ENCODE measurements around the gene LCN10.
"Not testable (repeated sequence)": the region's sequence is repeated elsewhere in the genome, so short reads cannot be mapped to it uniquely, and the experiment has no call there.

Gene LCN10

DNA sequence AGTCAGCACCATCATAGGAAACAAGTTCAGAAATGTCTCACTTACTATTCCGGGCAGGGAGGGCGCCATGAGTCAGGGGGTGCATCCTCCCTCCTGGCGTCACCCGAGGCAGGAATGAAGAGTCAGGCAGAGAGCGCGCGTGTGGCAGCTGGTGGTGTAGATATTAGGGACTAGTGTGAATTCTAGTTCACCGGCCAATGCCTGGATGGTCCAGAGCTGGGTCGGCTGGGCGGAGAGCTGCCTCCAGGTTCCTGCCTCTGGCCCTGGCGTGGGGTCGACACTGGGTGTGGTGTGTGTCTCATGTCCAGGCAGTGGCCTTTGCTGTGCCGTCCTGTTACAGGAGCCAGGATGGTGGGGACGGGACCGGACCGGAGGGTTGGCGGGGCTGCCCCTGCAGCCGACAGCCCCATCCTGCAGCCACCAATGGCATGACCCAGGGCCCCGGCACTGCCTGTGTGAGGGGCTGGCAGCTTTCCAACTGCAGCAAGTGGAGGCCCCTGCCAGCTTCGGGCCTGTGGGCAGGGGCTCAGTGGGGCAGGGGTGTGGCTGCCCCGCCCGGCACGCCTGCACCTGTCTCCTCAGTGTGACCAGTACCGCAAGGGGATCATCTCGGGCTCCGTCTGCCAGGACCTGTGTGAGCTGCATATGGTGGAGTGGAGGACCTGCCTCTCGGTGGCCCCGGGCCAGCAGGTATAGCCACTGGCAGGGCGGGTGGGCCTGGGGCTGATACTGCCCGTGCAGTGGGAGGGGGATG, 21.2 kb downstream of the LCN10 start:
- in situ Hi-C loops (cut with MboI; ENCODE audit: low sequenced_read_pairs), result no loop called here

DNA sequence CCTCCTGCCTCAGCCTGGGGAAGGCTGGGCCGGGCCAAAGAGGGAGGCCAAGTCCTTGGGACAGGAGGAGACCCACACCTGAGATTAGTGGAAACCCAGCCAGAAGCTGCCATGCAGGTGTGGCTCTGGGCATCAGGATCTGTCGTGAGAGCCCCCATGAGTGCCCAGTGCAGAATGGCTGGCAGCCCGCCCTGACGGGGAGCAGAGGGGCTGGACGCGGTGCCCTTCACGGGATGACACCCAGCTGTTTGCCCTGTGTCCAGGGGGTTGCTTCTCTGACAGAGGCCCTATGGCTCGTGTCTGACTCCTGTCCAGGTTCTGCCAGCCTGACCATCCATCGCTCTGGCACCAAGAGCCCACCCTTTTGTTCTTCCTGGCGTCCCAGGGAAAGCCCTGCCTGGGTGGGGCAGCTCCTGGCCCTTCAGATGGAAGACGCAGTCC, 21.8 kb downstream of the LCN10 start:
- in situ Hi-C loops (cut with MboI; ENCODE audit: low sequenced_read_pairs), result no loop called here

DNA sequence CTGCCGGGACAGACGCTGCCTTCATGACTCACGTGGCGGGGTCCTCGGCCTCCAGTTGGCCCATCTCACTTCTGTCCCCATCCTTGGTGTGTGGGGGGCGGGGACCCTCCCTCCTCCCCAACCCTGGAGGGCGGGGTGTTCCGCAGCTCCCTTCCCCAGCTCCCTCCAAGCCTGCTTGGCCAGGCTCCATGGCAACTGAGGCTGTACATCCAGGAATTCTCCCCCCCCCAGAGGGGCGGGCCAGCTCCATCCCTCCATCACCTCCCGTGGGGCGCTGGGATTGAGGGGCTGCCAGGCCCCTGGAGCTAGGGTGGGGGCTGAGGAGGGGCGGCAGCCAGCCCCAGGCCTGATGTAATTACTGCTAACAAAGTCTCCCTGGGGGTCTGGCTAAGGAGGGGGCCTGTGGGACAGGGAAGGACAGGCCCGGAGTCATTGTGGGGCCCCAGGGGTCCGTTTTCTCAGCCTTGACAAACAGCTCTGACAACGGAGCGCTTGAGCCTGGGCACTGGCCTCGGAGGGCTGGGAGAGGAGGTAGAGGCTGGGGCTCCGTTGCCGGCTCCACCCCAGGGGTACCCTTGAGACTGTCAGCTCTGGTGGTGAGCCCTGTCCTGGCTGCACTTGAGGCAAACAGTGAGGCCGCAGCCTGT, 22.4 kb downstream of the LCN10 start:
- in situ Hi-C loops (cut with MboI; ENCODE audit: low sequenced_read_pairs), result no loop called here

DNA sequence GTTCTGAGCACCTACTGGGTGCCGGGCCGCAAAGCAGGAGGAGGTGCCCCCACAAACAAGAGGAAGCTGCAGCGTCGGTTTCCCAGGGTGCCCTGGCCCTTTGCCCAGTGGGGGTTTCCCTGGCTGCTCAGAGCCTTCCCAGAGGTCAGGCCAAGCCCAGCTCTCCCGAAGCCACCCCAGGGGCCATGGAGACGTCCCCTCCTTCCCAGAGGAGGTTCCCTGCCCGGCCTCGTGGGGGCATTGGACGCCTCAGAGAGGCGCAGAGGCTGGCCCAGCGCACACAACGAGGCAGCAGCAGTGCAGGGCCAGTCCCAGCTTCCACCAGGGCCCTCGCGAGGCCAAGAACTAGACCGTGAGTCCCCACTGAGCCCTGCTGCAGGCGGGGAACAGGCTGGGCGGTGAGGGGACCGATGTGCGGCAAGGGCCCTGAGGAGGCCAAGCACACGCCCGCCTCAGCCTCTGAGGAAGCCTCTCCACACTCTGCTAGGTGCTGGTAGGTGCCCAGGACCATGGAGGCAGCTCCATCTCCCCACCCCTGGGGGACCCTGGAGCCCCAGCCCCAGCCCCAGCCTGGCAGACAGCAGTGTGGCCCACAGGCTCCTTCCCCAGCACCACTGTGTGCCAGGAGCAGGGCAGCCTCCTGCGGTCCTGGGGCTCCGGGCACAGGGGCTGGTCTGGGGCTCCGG, 23.4 kb downstream of the LCN10 start:
- in situ Hi-C loops (cut with MboI; ENCODE audit: low sequenced_read_pairs), result no loop called here

DNA sequence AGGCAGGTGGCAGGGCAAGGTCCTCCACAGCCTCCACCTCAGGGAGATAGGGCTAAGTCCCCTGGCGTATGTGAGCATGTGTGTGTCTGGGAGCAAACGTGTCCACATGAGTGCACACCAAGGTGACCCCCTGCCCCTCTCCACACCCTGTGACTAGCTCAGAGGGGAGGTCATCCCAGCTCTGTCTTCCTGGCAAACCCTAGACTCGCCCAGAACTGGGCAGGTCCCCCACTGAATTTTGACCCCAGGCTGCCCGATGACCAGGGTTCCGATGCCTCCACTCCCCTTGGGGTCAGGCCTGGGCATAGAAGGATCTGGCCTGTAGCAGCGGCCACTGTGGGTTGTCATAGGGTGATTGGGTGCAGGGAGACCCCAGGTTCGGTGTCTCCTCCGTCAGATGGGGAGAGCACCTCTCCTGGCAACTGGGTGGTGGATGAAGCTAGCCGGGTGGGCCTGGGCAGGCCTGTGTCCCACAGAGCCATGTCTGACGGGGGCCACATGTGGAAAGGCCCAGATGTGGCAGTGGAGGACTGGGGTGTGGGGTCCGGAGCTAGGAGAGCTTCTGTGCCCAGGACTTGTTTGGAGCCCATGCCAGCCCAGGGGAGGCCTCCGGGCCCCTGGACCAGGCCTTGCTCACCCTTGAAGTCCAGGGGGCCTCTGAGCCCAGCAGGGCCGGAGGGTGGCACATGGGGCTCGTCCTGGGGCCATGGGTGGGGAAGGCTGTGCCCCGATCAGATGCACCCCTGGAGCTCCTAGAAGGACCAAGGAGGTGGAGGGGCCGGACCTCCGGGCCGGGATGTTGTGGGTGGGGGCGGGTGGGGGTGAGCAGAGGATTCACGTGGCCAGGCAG, 24.2 kb downstream of the LCN10 start:
- in situ Hi-C loops (cut with MboI; ENCODE audit: low sequenced_read_pairs), result no loop called here

DNA sequence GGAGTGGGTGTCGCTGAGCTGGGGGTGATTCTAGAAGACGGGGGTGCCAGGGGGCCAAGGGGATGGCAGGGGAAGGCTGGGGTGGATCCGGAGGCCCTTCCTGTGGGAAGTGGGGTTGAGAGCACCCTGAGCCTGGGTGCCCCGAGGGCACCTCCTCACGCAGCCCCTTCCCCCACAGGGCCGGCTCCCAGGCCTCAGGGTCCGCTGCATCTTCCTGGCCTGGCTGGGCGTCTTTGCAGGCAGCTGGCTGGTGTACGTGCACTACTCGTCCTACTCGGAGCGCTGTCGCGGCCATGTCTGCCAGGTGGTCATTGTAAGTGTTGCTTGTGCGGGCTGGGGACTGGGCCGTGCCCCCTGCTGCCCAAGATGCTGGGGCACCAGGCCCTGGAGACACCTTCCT, 25.3 kb downstream of the LCN10 start:
- in situ Hi-C loops (cut with MboI; ENCODE audit: low sequenced_read_pairs), result no loop called here

DNA sequence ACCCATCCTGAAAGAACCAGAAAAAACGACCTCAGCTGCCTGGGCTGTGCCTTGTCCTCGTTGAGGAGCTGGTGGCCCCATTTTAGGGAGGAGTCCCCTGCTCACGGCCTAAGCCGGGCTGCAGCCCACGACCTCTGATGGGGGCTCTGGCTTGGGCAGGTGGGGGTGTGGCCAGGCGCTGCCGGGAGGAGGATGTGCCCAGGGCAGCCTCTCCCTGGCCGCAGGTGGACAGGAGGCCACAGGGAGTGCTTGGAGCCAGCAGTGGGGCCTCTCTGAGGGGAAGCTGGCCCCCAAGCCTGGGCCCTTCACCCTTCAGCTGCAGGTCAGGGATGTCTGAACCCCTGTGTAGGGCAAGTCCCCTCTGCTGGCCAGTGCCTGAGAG, 27.9 kb downstream of the LCN10 start:
- in situ Hi-C loops (cut with MboI; ENCODE audit: low sequenced_read_pairs), result no loop called here

DNA sequence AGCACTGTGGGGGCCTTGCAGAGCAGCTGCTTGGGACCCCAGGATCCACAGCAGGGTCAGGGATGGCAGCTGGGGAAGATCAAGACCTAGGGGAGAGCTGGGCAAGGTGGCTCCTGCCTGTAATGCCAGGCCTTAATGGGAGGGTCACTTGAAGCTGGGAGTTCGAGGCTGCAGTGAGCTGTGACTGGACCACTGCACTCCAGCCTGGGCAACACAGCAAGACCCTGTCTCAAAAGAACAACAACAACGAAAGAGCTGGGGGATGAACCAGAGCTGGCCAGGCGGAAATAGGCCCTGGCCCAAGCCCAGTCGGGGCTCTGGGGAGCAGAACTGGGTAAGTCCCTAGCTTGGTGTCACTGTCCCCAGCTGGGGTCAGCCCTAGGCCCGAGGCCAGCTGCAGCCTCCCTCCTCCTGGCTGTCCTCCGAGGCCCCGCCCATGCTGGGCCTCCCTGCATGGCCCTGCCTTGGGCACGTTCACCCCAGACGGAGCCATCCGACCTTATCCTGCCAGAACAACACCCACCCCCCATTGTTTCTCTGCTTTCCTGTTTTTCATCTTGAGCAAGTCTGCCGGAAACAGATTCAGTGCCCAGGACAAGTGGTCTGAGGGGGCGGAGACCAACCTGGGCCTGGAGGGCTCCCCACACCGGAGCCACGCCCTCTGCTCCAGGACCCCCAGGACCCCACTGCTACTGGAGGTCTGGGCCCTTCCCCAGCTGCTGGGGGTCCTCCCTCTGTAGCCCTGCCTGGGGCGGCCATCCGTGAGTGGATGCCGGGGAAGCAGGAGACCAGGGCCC, 28.4 kb downstream of the LCN10 start:
- in situ Hi-C loops (cut with MboI; ENCODE audit: low sequenced_read_pairs), result no loop called here

DNA sequence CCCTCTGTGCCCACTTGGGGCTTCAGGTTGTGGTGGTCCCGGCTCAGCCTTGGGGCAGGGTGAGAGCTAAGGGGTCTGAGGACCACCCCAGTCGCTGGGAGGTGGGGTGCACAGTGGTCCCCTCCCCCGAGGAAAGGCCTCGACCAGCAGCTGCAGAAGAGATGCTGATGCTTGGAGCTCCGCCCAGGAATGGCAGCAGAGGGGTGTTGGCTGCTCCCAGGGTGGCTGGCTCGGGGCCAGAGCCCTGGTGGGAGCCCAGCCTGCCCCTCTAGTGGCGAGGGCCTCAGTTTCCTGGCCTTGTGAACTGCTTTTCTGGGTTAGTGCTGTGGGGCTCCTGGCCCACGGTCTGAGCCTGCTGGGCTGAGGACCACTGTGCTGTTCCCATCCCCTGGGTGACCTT, 29.2 kb downstream of the LCN10 start:
- in situ Hi-C loops (cut with MboI; ENCODE audit: low sequenced_read_pairs), result no loop called here

DNA sequence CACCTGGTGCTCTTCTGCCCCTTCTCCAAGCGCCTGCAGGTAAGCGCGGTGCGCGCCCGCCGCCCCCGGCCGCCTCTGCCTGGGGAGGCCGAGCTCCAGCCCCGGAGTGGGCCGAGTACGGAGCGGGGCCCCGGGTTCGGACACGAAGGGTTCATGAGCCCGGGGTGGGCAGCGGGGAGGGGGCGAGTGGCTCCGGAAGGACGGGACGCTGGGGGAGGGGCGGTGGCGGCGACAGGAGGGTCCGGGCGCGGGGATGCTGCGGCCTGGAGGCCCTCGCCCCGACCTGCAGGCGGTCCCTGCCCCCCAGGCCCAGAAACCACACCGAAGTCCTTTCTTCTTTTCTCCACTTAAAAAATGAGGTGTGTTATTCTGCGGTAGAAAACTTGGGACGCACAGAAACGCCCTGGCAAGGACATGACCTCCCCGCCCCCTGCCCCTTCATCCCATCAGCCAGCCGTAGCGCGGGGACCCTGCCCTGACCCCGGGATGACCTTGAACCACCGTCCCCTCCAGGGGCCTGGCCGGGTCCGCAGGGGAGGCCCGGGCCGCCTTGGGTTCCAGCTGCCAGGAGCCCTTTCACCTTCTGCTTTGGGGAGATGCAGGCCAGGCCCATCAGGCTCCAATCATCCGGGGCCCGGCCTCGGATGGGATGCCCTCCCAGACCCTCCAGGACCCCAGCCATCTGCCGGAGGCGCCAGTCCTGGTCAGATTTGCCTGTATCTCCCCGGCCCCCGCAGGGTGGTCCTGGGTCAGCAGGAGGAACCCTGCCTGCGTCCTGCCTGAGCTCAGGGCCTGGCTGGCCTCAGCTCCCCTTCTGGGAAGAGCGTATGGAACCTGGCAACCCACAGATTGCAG, 29.8 kb downstream of the LCN10 start:
- in situ Hi-C loops (cut with MboI; ENCODE audit: low sequenced_read_pairs), result no loop called here

DNA sequence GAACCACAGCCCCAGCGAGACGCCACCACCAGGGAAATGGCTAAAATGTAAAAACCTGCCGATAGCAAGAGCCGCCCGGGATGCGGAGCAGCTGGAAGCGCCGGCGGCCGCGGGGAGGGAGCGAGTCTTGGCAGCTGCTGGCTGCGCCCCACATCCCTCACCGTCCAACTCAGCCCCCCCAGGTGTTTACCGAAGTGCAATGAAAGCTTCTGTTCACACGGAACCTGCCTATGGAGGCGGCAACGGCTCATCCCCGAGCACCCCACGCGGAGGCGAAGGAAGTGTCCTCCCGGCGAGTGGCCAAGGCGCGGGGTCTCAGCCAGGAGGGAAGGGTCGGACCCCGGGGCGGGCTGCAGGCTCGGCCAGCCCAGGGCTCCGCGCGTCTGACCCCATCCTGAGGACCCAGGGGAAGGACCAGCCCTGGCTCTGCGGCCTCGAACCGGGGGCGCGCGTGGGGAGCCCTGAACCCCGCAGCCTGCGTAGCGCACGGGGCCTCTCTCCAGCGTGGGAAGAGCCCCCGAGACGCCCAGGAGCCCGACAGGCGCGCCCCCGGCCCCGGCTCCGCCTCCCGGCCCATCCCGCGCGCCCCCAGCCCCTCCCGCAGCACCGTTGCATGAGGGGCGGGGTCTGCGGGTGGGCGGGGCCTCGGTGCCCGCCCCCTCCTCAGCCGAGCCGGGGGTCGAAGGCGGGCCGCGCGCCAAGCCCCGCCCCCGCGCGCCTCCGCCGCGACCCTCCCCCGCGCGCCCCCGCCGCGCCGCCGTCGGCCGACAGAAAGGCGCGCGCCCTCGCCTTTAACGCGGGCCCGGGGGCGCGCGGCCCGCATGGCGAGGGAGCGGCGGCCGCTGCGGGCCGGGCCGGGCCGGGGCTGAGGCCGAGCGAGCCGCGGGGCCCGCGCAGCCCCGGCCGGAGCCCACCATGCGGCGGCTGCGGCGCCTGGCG, 30.7 kb downstream of the LCN10 start, which contains the start of gene DIPK1B:
Gene DIPK1B, plus strand, starts transcription at position 822 of the 939 bp plus-strand sequence. Its CDS starts 94 bp downstream, at position 916.
- in situ Hi-C loops (cut with MboI; ENCODE audit: low sequenced_read_pairs), result no loop called here

DNA sequence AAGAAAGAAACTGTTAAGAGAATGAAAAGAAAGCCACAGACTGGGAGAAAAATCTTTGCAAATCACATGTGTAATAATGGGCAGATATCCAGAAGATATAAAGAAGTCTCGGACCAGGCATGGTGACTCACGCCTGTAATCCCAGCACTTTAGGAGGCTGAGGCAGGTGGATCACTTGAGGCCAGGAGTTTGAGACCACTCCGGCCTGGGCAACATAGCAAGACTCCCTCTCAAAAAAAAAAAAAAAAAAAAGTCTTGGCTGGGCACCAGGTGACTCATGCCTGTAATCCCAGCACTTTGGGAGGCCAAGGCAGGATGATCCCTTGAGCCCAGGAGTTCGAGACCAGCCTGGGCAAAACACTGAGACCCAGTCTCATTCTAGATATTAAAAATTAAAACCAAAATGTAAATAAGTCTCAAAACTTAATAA, 31.5 kb downstream of the LCN10 start:
- in situ Hi-C loops (cut with MboI; ENCODE audit: low sequenced_read_pairs), result not testable (repeated sequence)

DNA sequence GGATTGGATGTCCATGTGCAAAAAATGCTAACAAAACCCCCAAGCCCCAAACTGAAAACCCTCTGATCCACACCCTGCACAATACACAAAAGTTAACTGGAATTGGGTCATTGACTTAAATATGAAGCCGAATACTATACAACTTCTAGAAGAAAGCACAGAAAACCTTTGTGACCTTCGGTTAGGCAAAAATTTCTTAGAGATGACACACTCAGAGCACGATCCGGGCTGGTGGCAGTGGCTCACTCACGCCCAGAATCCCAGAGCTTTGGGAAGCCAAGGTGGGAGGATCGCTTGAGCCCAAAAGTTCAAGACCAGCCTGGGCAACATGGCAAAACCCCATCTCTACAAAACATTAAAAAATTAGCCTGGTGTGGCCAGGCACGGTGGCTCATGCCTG, 32.2 kb downstream of the LCN10 start:
- in situ Hi-C loops (cut with MboI; ENCODE audit: low sequenced_read_pairs), result no loop called here

DNA sequence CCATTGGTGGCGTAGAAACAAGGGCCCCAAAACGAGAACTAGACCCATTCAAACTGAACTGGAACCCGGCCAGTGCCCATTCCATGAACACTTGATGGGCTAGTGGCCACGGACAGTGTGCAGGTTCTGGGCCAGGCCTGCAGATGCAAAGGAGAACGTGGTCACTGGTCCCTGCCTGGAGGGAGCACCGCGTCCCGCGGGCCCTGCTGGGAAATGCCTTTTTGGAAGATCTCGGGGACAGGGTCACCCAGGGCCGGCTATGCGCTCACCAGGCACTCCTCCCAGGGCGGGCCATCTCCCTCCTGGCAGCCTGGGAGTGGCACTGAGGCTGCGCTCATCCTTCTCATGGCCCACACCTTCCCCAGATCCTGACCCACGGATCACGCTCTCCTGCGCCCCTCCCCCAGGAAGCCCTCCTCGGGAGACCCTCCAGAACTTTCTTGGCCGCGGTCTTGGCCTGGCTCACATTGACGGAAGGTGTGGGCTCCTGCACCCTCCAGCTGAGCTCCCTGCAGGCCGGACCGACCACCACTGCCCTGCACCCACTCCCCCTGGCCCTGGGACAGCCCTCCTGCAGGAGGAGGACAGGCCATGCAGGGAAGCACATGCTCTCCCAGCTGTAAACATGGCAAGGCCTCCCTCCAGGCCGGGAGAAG, 33.2 kb downstream of the LCN10 start:
- in situ Hi-C loops (cut with MboI; ENCODE audit: low sequenced_read_pairs), result no loop called here

DNA sequence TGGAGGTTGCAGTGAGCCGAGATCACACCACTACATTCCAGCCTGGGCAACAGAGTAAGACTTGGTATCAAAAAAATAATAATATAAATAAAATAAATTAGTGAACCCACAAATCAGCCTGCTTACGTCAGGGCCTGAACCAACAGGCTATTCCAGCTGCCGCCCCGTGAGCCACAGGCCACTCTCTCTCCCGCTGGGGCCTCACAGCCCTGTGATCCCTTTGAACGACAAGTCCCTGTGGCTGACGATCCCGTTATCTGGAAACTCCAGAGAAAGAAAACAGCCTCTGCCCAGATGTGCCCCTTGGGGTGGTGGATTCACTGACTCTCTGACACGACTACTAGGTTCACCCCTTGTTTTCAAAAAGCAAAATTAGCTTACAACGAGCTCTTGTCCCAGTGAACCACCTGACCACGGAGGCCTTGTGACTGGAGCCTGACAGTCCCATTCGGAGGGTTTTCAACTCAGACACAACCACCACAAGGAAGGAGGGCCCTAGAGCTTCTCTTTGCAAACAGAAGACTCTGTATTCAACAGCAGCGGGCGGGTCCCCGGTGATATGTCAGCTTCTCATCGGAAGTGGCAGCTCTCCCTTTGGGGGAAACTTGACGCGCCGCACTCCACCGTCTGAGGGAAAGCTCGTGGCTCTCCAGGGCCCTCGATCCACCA, 34.8 kb downstream of the LCN10 start:
- in situ Hi-C loops (cut with MboI; ENCODE audit: low sequenced_read_pairs), result no loop called here

DNA sequence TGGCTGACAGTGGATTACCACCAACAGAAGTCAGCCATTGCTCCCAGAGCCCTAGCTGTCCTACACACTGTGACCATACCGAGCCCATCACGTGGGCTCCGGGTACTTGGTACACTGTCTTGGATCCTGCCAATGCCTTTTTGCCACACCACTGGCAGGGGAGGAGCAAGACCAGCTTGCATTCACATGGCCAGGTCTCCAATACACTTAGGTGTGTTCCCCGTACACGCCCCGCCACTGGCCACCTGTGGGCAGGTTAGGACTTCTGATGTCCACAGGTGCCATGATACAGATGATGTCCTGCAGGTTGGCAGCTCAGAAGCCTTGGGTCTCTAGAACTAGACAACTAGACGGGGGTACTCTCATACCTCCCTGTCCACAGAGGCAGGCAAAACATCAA, 35.7 kb downstream of the LCN10 start:
- in situ Hi-C loops (cut with MboI; ENCODE audit: low sequenced_read_pairs), result no loop called here

DNA sequence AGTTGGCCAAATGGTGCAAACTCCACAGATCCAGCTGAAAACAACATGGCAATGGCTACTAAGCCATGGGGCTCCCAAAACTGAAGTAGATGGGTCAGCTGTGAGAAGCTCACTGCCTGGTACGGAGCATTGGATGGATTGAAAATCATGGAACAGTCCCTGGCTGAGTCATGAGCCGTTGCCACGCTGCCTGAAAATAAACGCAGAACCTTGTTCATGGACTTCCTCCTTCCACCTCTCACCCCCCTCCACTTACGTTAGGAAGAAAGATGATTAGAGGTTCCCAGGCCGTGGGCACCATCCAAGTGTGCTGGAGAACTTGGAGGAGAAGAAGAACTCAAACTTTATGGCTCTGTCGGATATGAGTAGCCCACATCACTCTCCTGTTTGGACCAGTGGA, 37.2 kb downstream of the LCN10 start:
- in situ Hi-C loops (cut with MboI; ENCODE audit: low sequenced_read_pairs), result no loop called here
